Calu3 (cell line): Measurements from ENCODE around the gene RPL32. TPM values are rescaled to one million over a fixed set of nuclear protein-coding genes. Genes with fewer than 3 reads are reported as not detected.

ENCODE experiments used
- BruUV-seq: library from RNA; stranded (reverse); fragments of 400-500 nt; replicated peaks from 2 replicates; lab custom pipeline; 2021; lab: Mats Ljungman, UMichigan
- CTCF ChIA-PET: fragments of 300-600 bp; sonication (Branson Sonifier 250); formaldehyde crosslinking; loops from one replicate; lab custom pipeline; 2022; ENCODE audit warnings: antibody characterized with exemption; lab: Charles Lee
- DNase-seq: peaks from one replicate; pipeline ENCODE4 v3.0.0; 2022
- H3K27ac Mint-ChIP-seq: one replicate; pipeline ENCODE4 v1.8.0; 2022; ENCODE audit warnings: mixed read lengths; ENCODE audit not compliant: unreplicated experiment
- H3K27me3 Mint-ChIP-seq: one replicate; pipeline ENCODE4 v1.8.0; 2022; ENCODE audit warnings: mixed read lengths; ENCODE audit not compliant: unreplicated experiment
- H3K36me3 Mint-ChIP-seq: one replicate; pipeline ENCODE4 v1.8.0; 2022; ENCODE audit warnings: mild to moderate bottlenecking, moderate library complexity, mixed read lengths; ENCODE audit not compliant: insufficient read depth, unreplicated experiment
- H3K4me1 Mint-ChIP-seq: one replicate; pipeline ENCODE4 v1.8.0; 2022; ENCODE audit warnings: mild to moderate bottlenecking, low read depth, mixed read lengths; ENCODE audit not compliant: unreplicated experiment
- H3K4me3 Mint-ChIP-seq: one replicate; pipeline ENCODE4 v1.8.0; 2022; ENCODE audit warnings: mild to moderate bottlenecking, low read depth, moderate library complexity, mixed read lengths; ENCODE audit not compliant: unreplicated experiment
- H3K9me3 Mint-ChIP-seq: one replicate; pipeline ENCODE4 v1.8.0; 2022; ENCODE audit warnings: low read depth, mixed read lengths; ENCODE audit not compliant: unreplicated experiment
- CTCF ChIP-seq: fragments of 200-600 bp; IDR thresholded peaks from one replicate; pipeline ENCODE4 v1.8.0; 2022; ENCODE audit warnings: antibody characterized with exemption; ENCODE audit not compliant: unreplicated experiment
- intact Hi-C: fragments of 100-400 bp; cut with micrococcal nuclease; formaldehyde crosslinking; loops from one replicate; pipeline ENCODE4 v1.10.0; 2022; ENCODE audit not compliant: unreplicated experiment
- total RNA-seq: library from RNA; stranded (reverse); gene quantifications from 2 replicates; pipeline ENCODE4 v1.2.3, GENCODE V29; 2022

RPL32 gene
- total RNA-seq, 1 experiment from 2014 or later: 1,222 TPM

DNA sequence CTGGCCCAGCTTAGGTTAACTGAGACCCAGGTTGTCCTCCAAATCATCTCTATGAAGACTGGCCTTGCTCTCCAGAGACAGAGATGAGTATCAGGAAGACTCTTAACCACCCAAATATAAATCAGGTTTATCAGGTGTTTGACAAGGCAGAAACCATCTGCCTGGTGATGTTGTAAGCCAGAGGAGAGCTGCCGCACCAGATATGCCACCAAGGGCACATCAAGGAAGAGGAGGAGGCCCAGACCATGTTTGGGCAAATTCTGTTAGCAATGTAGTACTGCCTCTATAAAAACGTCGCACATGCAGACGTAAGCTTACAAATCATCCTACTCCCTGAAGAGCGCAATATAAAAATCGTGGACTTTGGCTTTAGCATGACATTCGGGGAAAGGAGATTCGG, 21.0 kb upstream of the RPL32 start:
- no peaks in the 10 kb centered on the region for H3K4me1 Mint-ChIP-seq
- BruUV-seq: no TSS peak
- H3K9me3 Mint-ChIP-seq: peaks cover 9% of the 10 kb centered on the region
- no peaks in the 10 kb centered on the region for H3K36me3 Mint-ChIP-seq
- H3K4me3 Mint-ChIP-seq: no peak overlapping the region
- TF ChIP-seq CTCF: no peak
- CTCF ChIA-PET: interaction anchor here (0.7 kb wide), 1 partner anchor 102 kb away, joined by 3 read pairs; no protein-coding TSS in a partner anchor
- no peak for DNase-seq
- H3K27me3 Mint-ChIP-seq: peaks cover 75% of the 10 kb centered on the region
- no peak overlapping the region for H3K27ac Mint-ChIP-seq
- intact Hi-C loops: no loop called here

GRCh38 chr3:12861611-12862010, 20.2 kb upstream of the RPL32 start:
- no TSS peak for BruUV-seq
- H3K27ac Mint-ChIP-seq: no peak overlapping the region
- H3K27me3 Mint-ChIP-seq: peaks cover 81% of the 10 kb centered on the region
- CTCF ChIA-PET: interaction anchor here (0.5 kb wide), 1 partner anchor 160 kb away, joined by 6 read pairs; no protein-coding TSS in a partner anchor
- no peak for DNase-seq
- intact Hi-C loops: no loop called here
- H3K4me3 Mint-ChIP-seq: no peak overlapping the region
- no peak for TF ChIP-seq CTCF
- H3K36me3 Mint-ChIP-seq: no peaks in the 10 kb centered on the region
- H3K9me3 Mint-ChIP-seq: peaks cover 9% of the 10 kb centered on the region
- H3K4me1 Mint-ChIP-seq: no peaks in the 10 kb centered on the region

- CTCF ChIA-PET: no interaction called here
- H3K4me1 Mint-ChIP-seq: no peaks in the 10 kb centered on the region
- intact Hi-C loops: no loop called here
- H3K27me3 Mint-ChIP-seq: peaks cover 81% of the 10 kb centered on the region
- no peak for TF ChIP-seq CTCF
- no peak overlapping the region for H3K4me3 Mint-ChIP-seq
- H3K27ac Mint-ChIP-seq: no peak overlapping the region
- no peak for DNase-seq
- H3K9me3 Mint-ChIP-seq: no peaks in the 10 kb centered on the region
- no TSS peak for BruUV-seq
- H3K36me3 Mint-ChIP-seq: no peaks in the 10 kb centered on the region
These were observed 18.5 kb upstream of the RPL32 start for GRCh38 chr3:12859840-12860239.

GRCh38 chr3:12856626-12857025, 15.3 kb upstream of the RPL32 start:
- DNase-seq: no peak
- no peaks in the 10 kb centered on the region for H3K9me3 Mint-ChIP-seq
- CTCF ChIA-PET: no interaction called here
- TF ChIP-seq CTCF: no peak
- H3K4me3 Mint-ChIP-seq: no peak overlapping the region
- H3K27me3 Mint-ChIP-seq: peaks cover 91% of the 10 kb centered on the region
- no TSS peak for BruUV-seq
- no peaks in the 10 kb centered on the region for H3K36me3 Mint-ChIP-seq
- no peaks in the 10 kb centered on the region for H3K4me1 Mint-ChIP-seq
- intact Hi-C loops: no loop called here
- H3K27ac Mint-ChIP-seq: no peak overlapping the region
